IPS DF 19.7 (cell line): ENCODE measurements around the gene PDE6B.
"Not testable (repeated sequence)": the region's sequence is repeated elsewhere in the genome, so short reads cannot be mapped to it uniquely, and the experiment has no call there.

Experiments
- DNase-seq: peaks from one replicate; pipeline ENCODE4 v3.0.0-alpha.2; 2013; ENCODE audit warnings: low read depth, low spot score

PDE6B gene

DNA sequence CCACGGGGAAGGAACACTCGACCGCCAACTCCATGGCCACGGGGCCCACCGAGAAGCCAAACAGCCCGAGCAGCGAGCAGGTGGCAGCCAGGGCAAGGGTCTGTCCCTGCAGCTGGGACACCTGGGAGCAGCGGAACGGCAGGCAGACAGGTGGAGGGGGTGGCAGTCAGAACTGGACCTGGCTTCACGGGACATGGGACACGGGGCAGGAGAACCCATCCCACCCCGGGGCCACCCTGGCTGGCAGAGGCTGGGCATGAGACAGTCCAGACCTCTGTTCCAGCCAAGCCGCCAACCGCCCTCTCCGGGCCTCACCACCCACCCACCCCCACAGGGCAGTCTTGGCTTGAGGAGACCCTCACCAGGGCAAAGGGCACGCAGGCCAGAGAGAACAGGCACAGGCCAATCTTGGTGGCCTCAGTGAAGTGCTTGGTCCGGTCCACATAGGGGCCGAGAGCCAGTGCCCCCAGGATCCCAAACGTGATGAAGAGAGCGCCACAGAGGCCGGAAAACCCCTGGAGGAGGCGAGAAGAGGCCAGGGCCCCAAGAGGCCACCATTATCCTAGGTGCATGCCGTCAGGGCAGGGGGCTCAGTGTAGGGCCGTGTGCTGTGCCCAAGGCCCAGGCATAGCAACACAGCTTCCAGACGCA lies 58.0 kb downstream of the PDE6B start:
- no peak for DNase-seq

DNA sequence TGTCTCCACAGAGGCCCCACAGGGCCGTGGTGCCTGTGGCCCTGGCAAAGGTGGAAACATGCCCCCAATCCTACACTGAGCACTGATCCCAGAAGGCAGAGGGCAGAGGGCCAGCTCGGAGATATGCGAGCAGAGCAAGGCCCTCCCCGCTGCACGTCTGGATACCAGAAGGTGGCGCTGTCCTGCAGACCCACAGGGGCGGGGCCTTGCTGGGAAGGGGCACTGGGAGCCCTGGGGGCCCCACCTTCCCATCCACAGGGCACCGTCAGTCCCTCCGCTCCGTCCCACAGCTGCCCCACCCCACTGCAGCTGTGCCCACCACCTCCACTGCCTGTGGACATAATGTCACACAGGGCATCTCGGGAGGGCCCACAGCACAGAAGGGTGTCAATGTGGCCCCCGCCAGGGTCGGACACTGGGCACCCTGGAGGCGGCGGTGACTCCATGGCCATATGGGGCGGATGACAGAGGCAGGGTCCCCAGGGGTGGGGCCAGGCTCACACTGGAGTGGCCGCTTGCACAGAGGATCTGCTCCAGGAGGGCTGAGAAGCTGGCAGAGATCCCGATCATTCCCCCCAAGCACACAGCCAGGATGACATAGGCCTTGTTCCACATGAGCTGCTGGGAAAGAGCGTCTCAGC lies 58.7 kb downstream of the PDE6B start:
- no peak for DNase-seq

DNA sequence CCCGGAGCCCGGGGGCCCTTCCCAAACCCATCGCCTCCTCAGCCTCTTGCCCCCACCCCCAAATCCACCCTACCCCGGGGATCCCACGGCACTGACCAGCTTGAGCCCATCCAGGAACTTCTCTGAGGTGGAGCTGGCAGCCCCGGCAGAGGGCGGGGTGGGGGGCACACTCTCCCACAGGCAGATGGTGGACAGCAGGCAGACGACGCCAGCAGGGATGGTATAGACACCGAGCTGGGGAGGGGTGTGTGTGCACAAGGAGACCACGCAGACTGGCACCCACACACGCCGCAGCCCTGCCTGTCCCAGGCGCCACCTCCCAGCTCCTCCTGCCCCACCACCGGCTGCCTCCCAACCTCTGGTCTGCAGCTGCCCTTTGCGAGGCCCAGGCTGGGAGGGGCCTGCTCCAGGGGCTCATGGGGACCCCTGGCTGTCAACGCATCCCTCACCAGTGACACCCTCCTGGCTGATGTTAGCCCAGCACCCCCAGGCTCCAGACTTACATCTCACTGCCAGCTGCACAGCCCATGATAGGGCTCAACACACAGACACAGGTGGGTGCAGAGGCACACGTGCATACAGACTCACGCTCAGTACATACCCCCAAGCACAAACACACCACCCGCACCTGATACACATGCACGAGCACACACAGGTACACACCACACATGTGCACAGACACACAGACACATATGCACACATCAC lies 59.4 kb downstream of the PDE6B start:
- DNase-seq: no peak

DNA sequence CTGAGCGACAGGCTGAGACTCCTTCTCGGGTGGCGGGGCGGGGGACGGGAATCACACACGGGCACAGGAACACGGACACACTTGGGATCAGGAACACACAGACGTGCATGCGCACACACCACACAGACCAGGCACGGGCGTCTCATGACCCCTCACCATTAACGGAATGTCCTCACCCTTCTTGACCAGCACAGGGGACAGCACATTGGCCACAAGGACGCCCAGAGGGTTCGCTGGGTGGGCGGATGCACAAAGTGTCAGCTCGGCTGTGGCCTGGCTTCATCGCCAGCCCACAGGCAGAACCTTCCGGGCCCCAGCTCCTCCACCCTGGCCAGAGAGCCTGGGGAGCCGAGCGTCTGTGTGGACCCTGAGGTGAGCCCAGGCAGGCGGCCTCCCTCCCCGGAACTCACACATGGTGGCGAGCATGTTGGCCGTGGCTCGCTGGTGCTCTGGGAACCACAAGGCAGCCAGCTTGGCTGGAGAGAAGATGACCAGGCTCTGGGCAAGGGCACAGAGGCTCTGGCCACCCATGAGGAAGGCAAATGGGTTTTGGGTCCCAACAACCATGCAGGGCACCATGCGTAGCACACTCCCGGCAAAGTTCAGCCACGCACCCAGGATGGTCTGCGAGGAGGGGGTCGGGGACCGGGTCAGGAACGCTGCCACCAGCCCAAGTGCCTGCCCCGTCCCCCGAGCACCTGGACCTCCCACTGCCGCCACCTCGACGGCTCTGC lies 60.5 kb downstream of the PDE6B start:
- no peak for DNase-seq

DNA sequence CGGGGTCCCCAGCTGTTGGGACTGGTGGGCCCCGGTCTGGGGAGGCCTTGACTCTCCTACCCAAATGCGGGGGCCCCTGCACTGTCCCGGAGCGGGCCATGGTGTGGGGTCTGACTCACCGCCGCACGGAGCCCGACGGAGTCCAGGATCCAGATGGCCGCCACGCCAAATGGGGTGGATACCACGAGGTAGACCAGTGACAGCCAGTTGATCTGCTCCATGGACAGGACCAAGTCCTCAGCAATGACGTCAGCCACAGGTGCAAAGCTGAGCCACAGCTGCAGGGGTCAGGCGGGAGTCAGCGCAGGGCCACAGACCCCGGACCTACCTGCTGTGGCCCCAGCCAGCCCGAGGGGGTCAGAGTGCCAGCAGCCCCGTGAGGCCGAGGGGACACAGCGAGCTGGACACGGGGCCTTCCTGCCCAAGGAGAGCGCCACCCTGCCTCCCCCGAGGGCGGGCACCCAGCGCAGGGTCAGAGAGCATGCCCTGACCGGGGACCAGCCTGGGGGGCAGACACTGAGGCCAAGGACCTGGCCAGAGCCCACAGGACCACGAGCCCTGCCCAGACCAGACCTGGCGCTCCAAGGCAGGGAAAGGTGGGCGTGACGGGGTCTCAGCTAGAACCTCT lies 61.2 kb downstream of the PDE6B start:
- no peak for DNase-seq

DNA sequence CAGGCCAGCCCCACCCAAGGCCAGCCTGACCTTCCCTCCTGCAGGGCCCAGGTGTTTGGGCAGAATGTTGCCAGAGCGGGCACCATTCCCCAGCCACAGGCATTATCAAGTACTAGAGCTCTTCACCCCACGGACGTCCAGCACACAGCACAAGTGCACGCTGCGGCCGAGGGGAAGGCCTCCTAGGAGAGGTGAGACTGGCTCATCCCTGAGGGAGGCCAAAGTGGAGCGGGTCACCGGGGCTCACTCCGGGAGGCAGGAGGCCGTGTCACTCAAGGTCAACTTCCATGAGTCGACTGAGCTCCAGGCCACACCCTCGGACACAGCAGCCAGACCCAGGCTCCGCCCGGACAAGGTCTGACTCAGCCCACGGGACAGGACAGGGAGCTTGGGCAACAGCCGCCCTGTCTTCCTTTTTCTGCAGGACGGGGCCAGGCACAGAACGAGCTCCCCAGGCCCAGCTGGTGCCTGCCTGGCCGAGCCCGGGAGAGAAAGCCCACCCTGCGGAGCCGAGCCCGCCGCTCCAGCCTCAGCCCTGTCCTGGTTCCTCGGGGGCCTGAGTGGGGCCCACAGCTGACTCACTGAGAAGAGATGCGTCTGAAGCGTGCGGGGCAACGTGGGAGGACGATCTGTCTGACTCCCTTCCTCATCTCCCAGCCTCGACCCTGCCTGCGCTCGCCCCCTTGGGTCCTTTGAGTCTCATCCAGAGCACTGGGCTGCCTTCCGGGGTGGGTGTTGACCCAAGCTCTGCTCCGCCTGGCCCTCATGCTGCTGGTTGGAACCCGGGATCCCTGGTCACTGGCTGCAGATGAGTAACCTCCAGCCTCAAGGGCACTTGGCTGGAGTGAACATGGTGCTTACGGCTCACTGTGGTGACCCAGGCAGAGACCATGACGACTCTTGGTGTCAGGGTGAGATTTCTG lies 61.9 kb downstream of the PDE6B start:
- no peak for DNase-seq

DNA sequence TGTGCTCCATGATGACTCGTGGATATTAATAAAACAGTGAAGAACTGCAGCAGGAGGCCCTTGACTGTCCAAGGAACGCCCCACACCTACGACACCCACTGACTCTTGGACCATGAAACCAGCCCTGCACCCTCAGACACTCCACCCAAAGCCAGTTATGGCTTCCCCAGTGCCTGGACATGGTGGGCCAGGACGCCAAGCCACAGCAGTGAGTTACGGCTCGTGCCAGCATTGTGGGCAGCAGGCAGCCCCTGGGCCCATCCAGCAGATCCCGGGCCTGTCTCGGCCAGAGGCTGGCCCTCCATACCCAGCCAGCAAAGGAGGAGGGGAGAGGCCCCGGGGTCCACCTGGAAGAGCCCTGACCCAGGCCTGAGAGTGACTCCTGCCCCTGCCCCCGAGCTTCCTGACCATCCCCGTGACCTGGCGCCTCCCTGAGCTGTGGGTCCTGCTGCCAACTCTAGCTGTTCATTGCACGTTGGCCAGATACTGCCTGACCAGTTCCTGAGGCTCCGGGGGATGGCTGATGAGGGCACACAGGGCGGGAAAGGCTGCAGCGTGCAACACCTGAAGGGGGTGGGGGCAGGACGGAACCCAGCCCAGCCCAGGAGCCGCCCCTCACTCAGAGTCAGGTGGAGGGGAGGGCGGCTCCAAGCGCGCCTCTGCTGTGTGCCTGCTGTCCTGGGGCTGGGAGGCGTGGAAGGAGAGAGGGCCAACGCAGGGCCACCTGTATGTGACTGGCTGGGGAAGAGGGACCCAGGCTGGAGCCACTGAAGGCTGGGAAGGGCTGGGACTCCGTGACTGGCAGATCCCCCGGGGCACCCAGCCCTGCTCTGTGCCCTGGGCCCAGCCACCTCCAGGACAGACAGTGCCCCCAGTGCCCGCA lies 62.8 kb downstream of the PDE6B start:
- no peak for DNase-seq

DNA sequence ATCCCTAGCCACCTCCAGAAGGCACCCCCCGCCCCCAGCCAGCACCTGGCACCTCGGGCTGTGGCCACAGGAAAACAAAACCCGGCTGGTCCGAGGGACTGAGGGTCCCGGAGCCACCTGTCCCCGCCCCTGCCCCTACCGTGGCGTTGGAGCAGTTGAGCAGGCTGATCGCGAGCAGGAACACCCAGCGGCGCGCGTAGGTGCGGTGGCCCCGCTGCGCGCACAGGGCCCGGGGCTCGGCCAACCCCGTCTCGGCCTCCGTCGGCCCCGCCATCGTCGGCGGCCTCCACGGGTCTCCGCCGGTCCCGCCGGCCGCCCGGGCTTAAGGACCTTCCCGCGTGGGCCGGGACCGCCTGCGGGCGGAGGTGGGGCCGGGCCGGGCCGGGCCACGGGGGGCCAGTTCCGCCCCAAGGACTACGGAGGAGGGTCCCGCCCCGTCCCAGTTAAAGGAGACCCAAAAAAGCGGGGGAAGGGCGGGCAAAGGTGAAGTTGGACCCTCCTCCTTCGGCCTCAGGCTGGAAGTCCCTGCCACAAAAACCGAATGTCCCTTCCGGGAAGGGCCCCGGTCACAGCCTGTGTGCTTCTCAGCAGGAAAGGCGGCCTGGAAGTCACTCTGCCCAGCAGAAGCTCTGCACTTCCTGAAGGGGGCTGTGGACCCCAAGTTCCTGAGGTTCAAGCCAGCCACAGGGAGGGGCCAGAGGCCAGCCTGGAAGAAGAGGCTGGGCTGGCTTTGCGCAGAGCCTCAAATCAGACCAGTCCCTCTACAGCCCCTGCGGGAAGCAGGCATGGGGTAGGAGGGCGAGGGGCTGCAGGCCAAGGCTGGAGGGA lies 63.7 kb downstream of the PDE6B start, which contains the start of gene SLC49A3:
TSS of gene SLC49A3 (minus strand) at position 298 of the 828 bp plus-strand sequence. CDS start at position 274, 24 bp downstream.
- no peak for DNase-seq

DNA sequence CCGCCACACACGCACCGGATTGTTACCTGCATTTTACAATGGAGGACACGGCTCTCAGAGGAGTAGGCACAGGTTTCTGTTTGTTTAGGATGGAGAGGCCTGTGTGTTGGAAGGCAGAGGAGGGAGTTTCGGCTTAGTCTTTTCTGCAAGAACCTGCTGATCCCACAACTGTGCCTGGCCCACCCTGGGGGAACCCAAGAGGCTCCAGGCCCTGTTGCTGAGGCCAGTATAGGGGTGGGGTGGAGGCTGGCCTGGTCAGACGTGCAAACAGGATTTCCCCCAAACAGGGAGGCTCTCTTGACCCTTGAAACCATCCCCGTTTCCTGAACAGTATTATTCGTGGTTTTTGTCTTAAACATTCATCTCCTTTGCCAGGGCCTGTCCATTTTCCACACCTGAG lies 64.3 kb downstream of the PDE6B start:
- DNase-seq: no peak

DNA sequence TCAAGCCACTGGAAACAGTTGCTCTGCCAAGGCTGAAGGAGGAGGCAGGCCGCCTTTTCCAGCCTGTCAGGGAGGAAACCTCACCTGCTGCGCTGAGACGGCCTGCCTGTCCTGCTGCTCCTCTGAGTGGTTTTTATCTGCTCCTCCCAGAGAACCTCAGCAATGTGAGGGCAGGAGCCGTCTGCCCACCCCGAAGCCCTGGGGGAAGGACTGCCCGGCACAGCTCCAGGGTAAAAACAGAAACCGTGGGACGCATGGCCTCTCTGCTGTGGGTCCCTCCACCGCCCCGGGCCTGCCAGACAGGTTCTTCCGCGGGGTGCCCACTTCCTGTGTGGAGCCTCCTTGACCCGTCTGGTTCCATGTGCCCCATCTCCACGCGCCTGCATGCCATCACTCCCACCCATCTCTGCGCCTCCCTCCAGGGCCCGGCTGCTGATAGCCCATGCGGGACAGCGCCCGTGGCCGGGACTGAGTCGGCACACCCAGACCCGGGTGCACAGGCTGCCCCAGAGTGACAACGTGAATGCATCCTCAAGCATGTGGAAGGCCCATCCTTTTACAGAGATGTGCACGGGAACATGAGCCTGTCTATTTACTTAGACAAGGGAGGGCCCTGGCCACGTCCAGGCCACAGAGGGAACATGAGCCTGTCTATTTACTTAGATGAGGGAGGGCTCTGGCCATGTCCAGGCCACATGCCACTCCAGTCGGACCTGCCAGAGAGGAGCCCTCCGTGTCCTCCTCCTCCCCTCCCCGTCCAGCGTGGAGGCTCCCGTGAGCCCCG lies 67.6 kb downstream of the PDE6B start:
- no peak for DNase-seq

DNA sequence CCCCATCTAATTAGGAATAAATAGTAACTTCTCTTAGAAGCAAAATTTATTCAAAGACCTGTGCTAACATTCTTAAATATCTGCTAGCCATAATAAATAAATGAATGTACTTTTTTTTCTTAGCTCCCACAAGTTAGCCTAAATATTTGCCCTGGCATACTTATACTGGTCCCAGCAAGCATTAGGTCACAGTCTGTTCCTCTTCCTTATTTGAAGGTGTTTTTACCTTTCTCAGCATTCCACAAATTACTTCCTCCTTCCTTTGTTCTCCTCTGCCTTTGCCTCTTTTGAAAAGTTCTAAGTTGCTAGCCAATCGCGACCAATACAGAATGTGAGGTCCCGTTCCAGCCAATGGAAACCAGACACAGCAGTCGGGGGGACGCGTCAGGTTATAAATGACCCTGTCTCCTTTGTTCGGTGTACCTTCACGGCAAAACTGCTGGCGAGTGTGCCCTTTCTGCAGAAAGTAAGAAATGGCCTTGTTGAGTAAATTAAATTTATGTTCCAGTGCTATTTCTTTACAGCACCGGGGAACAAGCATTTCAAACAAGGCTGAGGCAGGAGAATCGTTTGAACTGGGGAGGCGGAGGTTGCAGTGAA lies 69.1 kb downstream of the PDE6B start:
- DNase-seq: not testable (repeated sequence)

DNA sequence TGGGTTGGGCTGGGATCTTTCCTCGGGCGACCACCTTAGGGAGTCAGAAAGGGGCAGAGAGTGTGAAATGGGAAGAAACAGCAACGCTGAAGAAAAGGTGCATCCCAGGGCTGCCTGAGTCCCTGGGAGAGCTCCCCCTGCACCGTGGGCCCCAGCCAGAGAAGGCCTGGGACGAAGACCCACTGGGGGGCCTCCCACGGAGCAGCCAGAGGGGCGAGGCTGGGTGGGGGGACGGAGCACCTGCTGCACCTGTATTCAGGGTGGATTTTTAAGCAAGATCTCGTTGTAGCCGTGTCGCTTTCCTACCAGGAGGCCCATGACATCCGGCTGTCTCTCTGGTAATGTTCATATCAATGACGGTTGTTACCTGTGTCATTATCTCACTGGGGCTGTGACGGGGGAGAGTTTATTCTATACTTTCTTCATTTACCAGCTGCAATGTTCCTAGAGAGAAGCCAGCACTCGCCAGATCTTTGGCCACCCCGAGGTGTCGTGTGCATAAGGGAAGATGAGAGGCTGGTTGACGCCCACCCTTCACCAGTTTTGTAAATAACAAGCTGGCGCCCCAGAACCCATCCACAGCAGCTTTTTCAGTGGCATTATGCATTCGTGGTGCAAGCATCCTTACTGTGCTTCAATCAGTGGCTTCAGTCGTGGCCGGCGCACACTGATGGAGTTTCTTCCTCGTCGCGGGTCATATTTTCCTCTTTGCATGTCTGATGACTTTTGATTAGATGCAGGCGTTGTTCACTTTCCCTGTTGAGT lies 74.6 kb downstream of the PDE6B start:
- DNase-seq: no peak

DNA sequence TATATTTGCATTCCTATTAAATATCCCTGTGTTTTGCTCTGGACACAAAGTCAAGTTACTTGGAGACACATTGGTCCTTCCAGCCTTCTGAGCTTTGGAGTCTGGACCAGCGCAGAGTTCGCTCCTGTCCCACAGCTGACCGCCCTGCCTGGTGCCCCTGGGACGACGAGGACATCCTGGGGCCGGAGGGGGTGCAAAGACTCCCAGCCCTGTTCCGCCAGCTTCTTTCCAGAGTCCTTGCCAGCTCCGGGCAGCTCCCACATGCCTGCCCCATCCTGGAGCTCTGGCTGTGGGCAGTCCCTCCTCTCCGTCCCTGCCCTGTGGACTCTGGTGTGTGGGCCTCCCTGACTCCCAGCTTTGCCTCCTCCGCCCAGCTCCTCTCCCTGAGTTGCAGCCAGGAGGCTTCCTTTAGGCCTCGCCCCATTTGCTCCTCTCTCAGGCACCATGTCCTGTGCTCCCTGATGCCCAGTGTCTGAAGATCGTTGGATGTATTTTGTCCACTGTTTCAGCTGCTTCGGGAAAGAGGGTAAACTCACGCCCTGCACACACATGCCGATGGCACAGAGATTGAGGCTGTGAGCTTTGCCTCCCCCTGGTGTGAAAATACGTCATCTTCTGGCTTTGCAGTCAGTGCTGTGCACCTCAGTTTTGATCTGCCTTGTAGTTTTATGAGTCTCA lies 75.4 kb downstream of the PDE6B start:
- no peak for DNase-seq

DNA sequence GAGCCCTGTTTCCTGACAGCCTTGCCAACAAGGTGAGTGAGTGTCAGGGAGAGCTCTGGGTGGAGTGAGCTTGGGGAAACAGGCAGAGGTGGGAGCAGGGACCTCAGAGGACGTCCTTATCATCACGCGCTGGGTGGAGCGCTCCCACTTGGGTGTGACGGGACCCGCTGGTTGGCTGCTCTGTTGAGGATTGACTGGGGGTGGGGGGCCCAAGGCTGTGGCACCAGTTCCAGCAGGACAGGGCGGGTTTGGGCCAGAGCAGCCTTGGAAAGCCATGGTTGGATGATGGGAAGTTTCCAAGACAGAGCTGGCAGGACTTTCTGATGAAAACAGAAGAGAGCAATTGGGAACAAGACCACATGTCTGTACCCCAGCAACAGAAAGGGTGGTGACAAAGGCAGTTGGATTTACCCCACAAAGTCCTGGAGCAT lies 77.3 kb downstream of the PDE6B start:
- no peak for DNase-seq

DNA sequence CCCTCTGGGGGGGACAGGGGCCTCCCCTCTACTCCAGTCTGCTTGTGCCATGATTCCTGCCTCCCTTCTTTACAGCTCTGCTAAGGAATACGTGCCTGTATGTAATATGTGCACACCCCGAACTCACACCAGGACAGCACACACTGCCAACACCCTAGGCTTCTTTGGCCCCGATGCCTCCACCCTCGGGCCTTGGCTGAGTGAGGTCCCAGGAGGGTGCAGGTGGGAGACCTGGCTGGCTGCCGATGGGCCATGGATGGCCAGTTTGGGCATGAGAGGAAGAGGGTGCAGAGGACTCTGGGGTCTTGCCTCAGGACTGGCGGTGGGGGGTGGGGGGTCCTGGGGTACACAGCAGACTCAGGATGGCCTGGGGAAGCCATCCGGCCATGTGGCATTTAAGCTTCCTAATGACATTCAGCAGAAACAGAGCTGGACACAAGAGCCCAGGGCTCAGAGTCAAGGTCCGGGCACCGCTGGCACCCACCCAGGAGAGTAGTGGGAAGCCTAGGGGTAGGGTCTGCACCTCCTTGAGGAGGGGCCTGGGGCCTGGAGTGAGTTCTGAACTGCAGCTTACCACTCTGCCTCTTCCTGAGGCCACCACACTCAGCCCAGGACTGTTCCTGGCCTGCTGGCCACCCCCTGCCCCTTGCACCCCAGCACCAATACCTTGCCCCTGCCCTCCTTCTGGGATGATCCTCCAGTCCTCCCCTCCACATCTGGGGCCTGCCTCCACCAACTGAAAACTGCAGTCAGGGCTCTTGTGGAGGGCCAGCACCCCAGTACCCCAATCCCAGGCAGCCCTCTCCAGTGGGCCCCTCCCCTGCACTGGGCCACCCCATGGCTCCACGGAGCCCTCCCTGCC lies 78.2 kb downstream of the PDE6B start:
- DNase-seq: no peak
